ENCODE results near the gene VPS45.

VPS45 gene

GRCh38 chr1:150089846-150090520 lies 22.4 kb downstream of the VPS45 start:
- Histone ChIP-seq H3K4me1 (ENCODE audit: control insufficient read depth, insufficient read depth, low read length, poor library complexity, severe bottlenecking) (peaks cover 5% of the 10 kb centered on the region), H3K27ac (ENCODE audit: insufficient read depth, low read length, poor library complexity, severe bottlenecking) (no peak overlapping the region), H3K9me3 (ENCODE audit: control insufficient read depth, low read length) (no peaks in the 10 kb centered on the region), H3K4me3 (ENCODE audit: insufficient read depth, low read depth, low read length, poor library complexity, severe bottlenecking) (no peak overlapping the region), H3K36me3 (ENCODE audit: control insufficient read depth, insufficient read depth, low read length) (no peaks in the 10 kb centered on the region), H3K27me3 (replicated peaks; ENCODE audit: control insufficient read depth, insufficient read depth, low read length, poor library complexity, severe bottlenecking) (no peaks in the 10 kb centered on the region)
- no peak for DNase-seq

DNA sequence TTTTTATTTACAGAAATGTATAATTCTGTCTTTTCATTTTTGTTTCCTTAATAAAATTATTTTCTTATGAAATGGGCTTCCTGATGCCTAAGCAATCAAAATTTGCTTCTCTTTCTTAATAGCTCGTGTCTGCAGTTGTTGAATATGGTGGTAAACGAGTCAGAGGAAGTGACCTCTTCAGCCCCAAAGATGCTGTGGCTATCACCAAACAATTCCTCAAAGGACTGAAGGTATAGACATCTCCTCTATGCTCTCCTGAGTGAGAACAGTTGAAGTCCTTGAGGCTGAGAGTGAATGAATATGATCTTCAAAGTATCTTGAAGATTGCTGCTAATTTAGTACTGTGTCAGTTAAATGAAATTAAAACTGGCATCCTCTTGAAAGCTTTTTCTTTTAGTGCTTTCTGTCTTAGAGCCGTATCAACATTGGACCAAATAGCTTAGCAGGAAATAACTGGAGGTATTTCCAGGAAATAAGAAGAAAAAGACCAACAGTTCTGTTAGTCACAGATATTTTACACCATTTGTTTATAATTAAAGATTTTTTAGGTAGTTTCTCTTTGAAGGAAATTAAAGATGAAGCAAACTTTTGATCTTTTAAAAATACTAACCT lies 24.7 kb downstream of the VPS45 start:
- Histone ChIP-seq H3K9me3 (ENCODE audit: control insufficient read depth, low read length) (no peaks in the 10 kb centered on the region), H3K4me1 (ENCODE audit: control insufficient read depth, insufficient read depth, low read length, poor library complexity, severe bottlenecking) (peaks cover 12% of the 10 kb centered on the region), H3K27ac (ENCODE audit: insufficient read depth, low read length, poor library complexity, severe bottlenecking) (peak overlapping the region; percentile 30), H3K27me3 (replicated peaks; ENCODE audit: control insufficient read depth, insufficient read depth, low read length, poor library complexity, severe bottlenecking) (no peaks in the 10 kb centered on the region), H3K4me3 (ENCODE audit: insufficient read depth, low read depth, low read length, poor library complexity, severe bottlenecking) (no peak overlapping the region), H3K36me3 (ENCODE audit: control insufficient read depth, insufficient read depth, low read length) (no peaks in the 10 kb centered on the region)
- DNase-seq: no peak

GRCh38 chr1:150093805-150094204 lies 26.2 kb downstream of the VPS45 start:
- Histone ChIP-seq H3K36me3 (ENCODE audit: control insufficient read depth, insufficient read depth, low read length) (no peaks in the 10 kb centered on the region), H3K27ac (ENCODE audit: insufficient read depth, low read length, poor library complexity, severe bottlenecking) (peak overlapping the region; percentile 19)

GRCh38 chr1:150094734-150095265 lies 27.2 kb downstream of the VPS45 start:
- peaks cover 12% of the 10 kb centered on the region for H3K4me1 ChIP-seq (ENCODE audit: control insufficient read depth, insufficient read depth, low read length, poor library complexity, severe bottlenecking)
- H3K27me3 ChIP-seq (replicated peaks; ENCODE audit: control insufficient read depth, insufficient read depth, low read length, poor library complexity, severe bottlenecking): no peaks in the 10 kb centered on the region
- H3K4me3 ChIP-seq (ENCODE audit: insufficient read depth, low read depth, low read length, poor library complexity, severe bottlenecking): no peak overlapping the region
- H3K9me3 ChIP-seq (ENCODE audit: control insufficient read depth, low read length): no peaks in the 10 kb centered on the region
- H3K27ac ChIP-seq (ENCODE audit: insufficient read depth, low read length, poor library complexity, severe bottlenecking): no peak overlapping the region
- no peaks in the 10 kb centered on the region for H3K36me3 ChIP-seq (ENCODE audit: control insufficient read depth, insufficient read depth, low read length)
- no peak for DNase-seq

More at GRCh38 chr1:150093805-150094204, 26.2 kb downstream of the VPS45 start:
- DNase-seq: no peak
- no peak overlapping the region for H3K4me3 ChIP-seq (ENCODE audit: insufficient read depth, low read depth, low read length, poor library complexity, severe bottlenecking)
- no peaks in the 10 kb centered on the region for H3K9me3 ChIP-seq (ENCODE audit: control insufficient read depth, low read length)
- H3K4me1 ChIP-seq (ENCODE audit: control insufficient read depth, insufficient read depth, low read length, poor library complexity, severe bottlenecking): peaks cover 12% of the 10 kb centered on the region
- no peaks in the 10 kb centered on the region for H3K27me3 ChIP-seq (replicated peaks; ENCODE audit: control insufficient read depth, insufficient read depth, low read length, poor library complexity, severe bottlenecking)

GRCh38 chr1:150102986-150103385 lies 35.4 kb downstream of the VPS45 start:
- Histone ChIP-seq H3K36me3 (ENCODE audit: control insufficient read depth, insufficient read depth, low read length) (no peaks in the 10 kb centered on the region), H3K4me1 (ENCODE audit: control insufficient read depth, insufficient read depth, low read length, poor library complexity, severe bottlenecking) (peaks cover 21% of the 10 kb centered on the region), H3K27me3 (replicated peaks; ENCODE audit: control insufficient read depth, insufficient read depth, low read length, poor library complexity, severe bottlenecking) (no peaks in the 10 kb centered on the region), H3K4me3 (ENCODE audit: insufficient read depth, low read depth, low read length, poor library complexity, severe bottlenecking) (no peak overlapping the region), H3K27ac (ENCODE audit: insufficient read depth, low read length, poor library complexity, severe bottlenecking) (peak overlapping the region; percentile 13), H3K9me3 (ENCODE audit: control insufficient read depth, low read length) (no peaks in the 10 kb centered on the region)
- DNase-seq: no peak

- Histone ChIP-seq H3K36me3 (ENCODE audit: control insufficient read depth, insufficient read depth, low read length) (no peaks in the 10 kb centered on the region), H3K9me3 (ENCODE audit: control insufficient read depth, low read length) (no peaks in the 10 kb centered on the region), H3K4me3 (ENCODE audit: insufficient read depth, low read depth, low read length, poor library complexity, severe bottlenecking) (no peak overlapping the region), H3K27me3 (replicated peaks; ENCODE audit: control insufficient read depth, insufficient read depth, low read length, poor library complexity, severe bottlenecking) (no peaks in the 10 kb centered on the region), H3K4me1 (ENCODE audit: control insufficient read depth, insufficient read depth, low read length, poor library complexity, severe bottlenecking) (peaks cover 41% of the 10 kb centered on the region), H3K27ac (ENCODE audit: insufficient read depth, low read length, poor library complexity, severe bottlenecking) (peak overlapping the region; percentile 56)
- DNase-seq: peak in 1 of 3 donors; percentile 2
These were observed 38.8 kb downstream of the VPS45 start for GRCh38 chr1:150106341-150106740.

DNA sequence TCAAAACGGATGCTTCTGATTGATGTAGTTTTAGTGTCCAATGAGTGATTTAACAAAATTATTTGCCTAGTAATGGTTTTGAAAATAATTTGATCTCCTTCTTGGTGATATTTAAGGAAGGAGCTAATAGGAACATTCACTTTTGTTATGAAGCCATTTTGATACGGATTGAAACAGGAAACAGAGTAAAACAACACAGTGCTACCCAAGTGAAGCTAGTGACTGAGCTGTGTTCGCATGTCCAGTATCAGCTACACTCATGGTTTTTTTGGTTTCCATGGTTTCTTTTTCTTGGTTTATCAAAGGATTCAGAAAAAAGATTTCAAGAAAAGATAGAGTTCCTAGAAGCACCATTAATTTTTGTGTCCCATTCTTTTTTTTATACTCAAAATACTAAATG lies 42.0 kb downstream of the VPS45 start:
- Histone ChIP-seq H3K27ac (ENCODE audit: insufficient read depth, low read length, poor library complexity, severe bottlenecking) (peak overlapping the region; percentile 67), H3K4me1 (ENCODE audit: control insufficient read depth, insufficient read depth, low read length, poor library complexity, severe bottlenecking) (peaks cover 45% of the 10 kb centered on the region), H3K9me3 (ENCODE audit: control insufficient read depth, low read length) (no peaks in the 10 kb centered on the region), H3K4me3 (ENCODE audit: insufficient read depth, low read depth, low read length, poor library complexity, severe bottlenecking) (peak overlapping the region; percentile 46), H3K36me3 (ENCODE audit: control insufficient read depth, insufficient read depth, low read length) (no peaks in the 10 kb centered on the region), H3K27me3 (replicated peaks; ENCODE audit: control insufficient read depth, insufficient read depth, low read length, poor library complexity, severe bottlenecking) (no peaks in the 10 kb centered on the region)
- no peak for DNase-seq

- H3K27me3 ChIP-seq (replicated peaks; ENCODE audit: control insufficient read depth, insufficient read depth, low read length, poor library complexity, severe bottlenecking): no peaks in the 10 kb centered on the region
- peaks cover 45% of the 10 kb centered on the region for H3K4me1 ChIP-seq (ENCODE audit: control insufficient read depth, insufficient read depth, low read length, poor library complexity, severe bottlenecking)
- H3K27ac ChIP-seq (ENCODE audit: insufficient read depth, low read length, poor library complexity, severe bottlenecking): peak overlapping the region; percentile 67
- H3K36me3 ChIP-seq (ENCODE audit: control insufficient read depth, insufficient read depth, low read length): no peaks in the 10 kb centered on the region
- H3K9me3 ChIP-seq (ENCODE audit: control insufficient read depth, low read length): no peaks in the 10 kb centered on the region
- H3K4me3 ChIP-seq (ENCODE audit: insufficient read depth, low read depth, low read length, poor library complexity, severe bottlenecking): peak overlapping the region; percentile 46
- no peak for DNase-seq
These were observed 42.5 kb downstream of the VPS45 start for GRCh38 chr1:150110116-150110515.

GRCh38 chr1:150111670-150112069 lies 44.1 kb downstream of the VPS45 start:
- Histone ChIP-seq H3K9me3 (ENCODE audit: control insufficient read depth, low read length) (no peaks in the 10 kb centered on the region), H3K4me1 (ENCODE audit: control insufficient read depth, insufficient read depth, low read length, poor library complexity, severe bottlenecking) (peaks cover 40% of the 10 kb centered on the region), H3K27me3 (replicated peaks; ENCODE audit: control insufficient read depth, insufficient read depth, low read length, poor library complexity, severe bottlenecking) (no peaks in the 10 kb centered on the region), H3K27ac (ENCODE audit: insufficient read depth, low read length, poor library complexity, severe bottlenecking) (peak overlapping the region; percentile 67), H3K4me3 (ENCODE audit: insufficient read depth, low read depth, low read length, poor library complexity, severe bottlenecking) (peak overlapping the region; percentile 46), H3K36me3 (ENCODE audit: control insufficient read depth, insufficient read depth, low read length) (no peaks in the 10 kb centered on the region)
- DNase-seq: no peak

DNA sequence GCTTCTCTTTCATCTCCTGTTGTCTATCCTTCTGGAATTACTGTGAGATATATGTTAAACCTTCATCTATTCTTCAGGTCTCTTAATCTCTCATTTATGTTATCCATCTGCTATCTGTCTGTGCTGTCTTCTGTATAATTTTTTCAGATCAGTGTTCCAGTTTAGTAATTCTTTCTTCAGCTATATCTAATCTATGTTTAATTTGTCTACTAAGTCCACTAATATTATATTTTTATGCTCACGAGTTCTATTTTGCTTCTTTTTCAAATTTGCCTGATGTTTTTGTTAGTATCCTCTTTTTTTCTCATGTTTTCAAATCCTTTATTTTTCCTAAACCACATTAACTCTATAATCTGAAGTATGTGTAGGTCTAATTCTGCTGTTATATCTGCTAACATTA lies 47.5 kb downstream of the VPS45 start:
- no peak overlapping the region for H3K27ac ChIP-seq (ENCODE audit: insufficient read depth, low read length, poor library complexity, severe bottlenecking)
- H3K4me1 ChIP-seq (ENCODE audit: control insufficient read depth, insufficient read depth, low read length, poor library complexity, severe bottlenecking): peaks cover 21% of the 10 kb centered on the region
- no peaks in the 10 kb centered on the region for H3K9me3 ChIP-seq (ENCODE audit: control insufficient read depth, low read length)
- DNase-seq: no peak
- no peaks in the 10 kb centered on the region for H3K36me3 ChIP-seq (ENCODE audit: control insufficient read depth, insufficient read depth, low read length)
- H3K4me3 ChIP-seq (ENCODE audit: insufficient read depth, low read depth, low read length, poor library complexity, severe bottlenecking): no peak overlapping the region
- no peaks in the 10 kb centered on the region for H3K27me3 ChIP-seq (replicated peaks; ENCODE audit: control insufficient read depth, insufficient read depth, low read length, poor library complexity, severe bottlenecking)

Measured in effector memory CD4-positive, alpha-beta T cell (primary cell).